OCI-LY1 (cell line): ENCODE measurements around the gene BEAN1.

ENCODE experiments used
- EZH2 ChIP-seq: fragments of 200-600 bp; sonication (generic), shearing (Covaris generic); IDR thresholded peaks from 2 replicates; pipeline ENCODE4 v1.8.0; 2017; ENCODE audit warnings: borderline replicate concordance, mixed run types, mild to moderate bottlenecking, antibody characterized with exemption, low read length, moderate library complexity, mixed read lengths
- TF ChIP-seq, protein P1 (sequence below): fragments of 200-600 bp; sonication (generic), shearing (Covaris generic); IDR thresholded peaks from 2 replicates; pipeline ENCODE4 v1.5.1; 2017; ENCODE audit warnings: mild to moderate bottlenecking, antibody characterized with exemption, low read length, moderate library complexity, mixed read lengths

DNA sequence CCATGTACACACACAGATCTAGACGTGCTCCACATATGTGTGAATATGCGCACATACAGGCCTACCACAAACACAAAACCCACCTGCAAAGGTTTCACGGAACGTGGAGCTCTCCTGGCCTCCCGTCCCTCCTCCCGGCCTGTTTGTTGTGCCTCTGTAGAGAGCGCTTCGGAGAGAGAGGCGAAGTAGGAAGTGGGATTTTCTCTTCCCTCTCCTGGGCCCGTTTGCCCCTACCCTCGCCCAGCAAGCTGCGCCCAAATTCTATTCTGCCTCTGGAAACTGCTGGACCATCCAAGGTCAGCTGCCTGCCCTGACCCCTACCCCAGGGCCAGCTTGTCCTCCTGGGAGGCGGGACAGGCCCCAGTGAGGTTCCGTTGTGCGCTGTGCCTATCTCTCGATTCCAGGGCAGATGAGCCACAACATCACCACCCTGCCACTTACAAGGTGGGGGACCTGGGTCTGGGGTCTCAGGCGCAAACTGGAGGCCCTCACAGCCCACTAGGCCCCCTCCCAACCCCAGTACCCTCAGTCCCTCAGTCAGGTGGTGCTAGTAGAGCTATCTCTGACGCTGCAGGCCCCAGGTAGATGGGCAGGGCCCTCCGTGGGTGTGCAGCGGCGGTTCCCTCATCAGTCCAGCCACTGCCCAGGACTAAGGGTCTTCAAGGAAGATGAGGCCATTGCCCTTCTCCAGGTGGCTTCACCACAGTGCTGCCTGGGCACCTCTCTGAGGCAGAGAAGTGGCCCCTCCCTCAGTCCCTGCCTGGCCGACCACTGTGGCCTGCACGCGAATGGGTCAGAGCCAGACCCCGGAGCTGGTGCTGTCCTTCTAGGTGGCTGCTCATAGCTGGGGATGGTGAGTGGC lies 54.2 kb downstream of the BEAN1 start:
- TF ChIP-seq, protein P1, sequence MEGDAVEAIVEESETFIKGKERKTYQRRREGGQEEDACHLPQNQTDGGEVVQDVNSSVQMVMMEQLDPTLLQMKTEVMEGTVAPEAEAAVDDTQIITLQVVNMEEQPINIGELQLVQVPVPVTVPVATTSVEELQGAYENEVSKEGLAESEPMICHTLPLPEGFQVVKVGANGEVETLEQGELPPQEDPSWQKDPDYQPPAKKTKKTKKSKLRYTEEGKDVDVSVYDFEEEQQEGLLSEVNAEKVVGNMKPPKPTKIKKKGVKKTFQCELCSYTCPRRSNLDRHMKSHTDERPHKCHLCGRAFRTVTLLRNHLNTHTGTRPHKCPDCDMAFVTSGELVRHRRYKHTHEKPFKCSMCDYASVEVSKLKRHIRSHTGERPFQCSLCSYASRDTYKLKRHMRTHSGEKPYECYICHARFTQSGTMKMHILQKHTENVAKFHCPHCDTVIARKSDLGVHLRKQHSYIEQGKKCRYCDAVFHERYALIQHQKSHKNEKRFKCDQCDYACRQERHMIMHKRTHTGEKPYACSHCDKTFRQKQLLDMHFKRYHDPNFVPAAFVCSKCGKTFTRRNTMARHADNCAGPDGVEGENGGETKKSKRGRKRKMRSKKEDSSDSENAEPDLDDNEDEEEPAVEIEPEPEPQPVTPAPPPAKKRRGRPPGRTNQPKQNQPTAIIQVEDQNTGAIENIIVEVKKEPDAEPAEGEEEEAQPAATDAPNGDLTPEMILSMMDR = no peak
- no peak for TF ChIP-seq EZH2
